H9 (cell line): Measurements from ENCODE around the gene PPP1CC. TPM values are rescaled to one million over a fixed set of nuclear protein-coding genes. Genes with fewer than 3 reads are reported as not detected.

Source experiments
- DNase-seq: peaks from one replicate; pipeline ENCODE4 v3.0.0-alpha.2; 2017
- H2AFZ ChIP-seq: one replicate; pipeline ENCODE4 v1.6.1; 2013; ENCODE audit warnings: mild to moderate bottlenecking, low read length, control low read depth, moderate library complexity
- H2AK5ac ChIP-seq: 2 replicates; pipeline ENCODE4 v1.6.1; 2013; ENCODE audit warnings: low read length, control low read depth, mixed read lengths; ENCODE audit not compliant: insufficient read length
- H2BK120ac ChIP-seq: one replicate; pipeline ENCODE4 v1.6.1; 2013; ENCODE audit warnings: low read depth, mild to moderate bottlenecking, low read length, control low read depth, inconsistent platforms; ENCODE audit not compliant: poor library complexity, severe bottlenecking
- H2BK12ac ChIP-seq: 2 replicates; pipeline ENCODE4 v1.6.1; 2013; ENCODE audit warnings: low read length, control low read depth, mixed read lengths, low read depth; ENCODE audit not compliant: insufficient read length
- H2BK15ac ChIP-seq: 2 replicates; pipeline ENCODE4 v1.6.1; 2013; ENCODE audit warnings: low read depth, low read length, control low read depth
- H2BK20ac ChIP-seq: one replicate; pipeline ENCODE4 v1.6.1; 2013; ENCODE audit warnings: low read depth, mild to moderate bottlenecking, low read length, control low read depth, inconsistent platforms; ENCODE audit not compliant: poor library complexity, severe bottlenecking
- H2BK5ac ChIP-seq: 2 replicates; pipeline ENCODE4 v1.6.1; 2013; ENCODE audit warnings: low read length, control low read depth, mixed read lengths; ENCODE audit not compliant: insufficient read length
- H3K14ac ChIP-seq: 2 replicates; pipeline ENCODE4 v1.6.1; 2013; ENCODE audit warnings: low read length, control low read depth; ENCODE audit not compliant: insufficient read depth
- H3K18ac ChIP-seq: 2 replicates; pipeline ENCODE4 v1.6.1; 2013; ENCODE audit warnings: low read depth, mild to moderate bottlenecking, mixed read lengths, low read length, control low read depth; ENCODE audit not compliant: insufficient read length
- H3K23ac ChIP-seq: 2 replicates; pipeline ENCODE4 v1.6.1; 2013; ENCODE audit warnings: low read length, control low read depth, mixed read lengths, low read depth; ENCODE audit not compliant: insufficient read length
- H3K23me2 ChIP-seq: 2 replicates; pipeline ENCODE4 v1.6.1; 2013; ENCODE audit warnings: low read depth, mild to moderate bottlenecking, mixed read lengths, low read length, control low read depth; ENCODE audit not compliant: insufficient read length, poor library complexity, severe bottlenecking
- H3K27ac ChIP-seq: 2 replicates; pipeline ENCODE4 v1.5.1; 2013; ENCODE audit warnings: low read length, control low read depth, mixed read lengths, low read depth; ENCODE audit not compliant: insufficient read length
- H3K27me3 ChIP-seq: 2 replicates; pipeline ENCODE4 v1.6.1; 2013; ENCODE audit warnings: low read length, control low read depth, inconsistent platforms; ENCODE audit not compliant: insufficient read depth
- H3K4ac ChIP-seq: 2 replicates; pipeline ENCODE4 v1.6.1; 2013; ENCODE audit warnings: low read depth, mild to moderate bottlenecking, control low read depth, inconsistent platforms, low read length, moderate library complexity
- H3K4me1 ChIP-seq: 2 replicates; pipeline ENCODE4 v1.6.1; 2013; ENCODE audit warnings: low read length, control low read depth, inconsistent platforms; ENCODE audit not compliant: insufficient read depth
- H3K4me2 ChIP-seq: 2 replicates; pipeline ENCODE4 v1.6.1; 2013; ENCODE audit warnings: low read length, control low read depth, mixed read lengths; ENCODE audit not compliant: insufficient read length, insufficient read depth
- H3K56ac ChIP-seq: 2 replicates; pipeline ENCODE4 v1.6.1; 2013; ENCODE audit warnings: low read depth, mild to moderate bottlenecking, mixed read lengths, low read length, control low read depth; ENCODE audit not compliant: insufficient read length
- H3K79me1 ChIP-seq: 2 replicates; pipeline ENCODE4 v1.6.1; 2013; ENCODE audit warnings: low read depth, mild to moderate bottlenecking, moderate library complexity, low read length, control low read depth, inconsistent platforms; ENCODE audit not compliant: insufficient read depth, poor library complexity, severe bottlenecking
- H3K79me2 ChIP-seq: 2 replicates; pipeline ENCODE4 v1.6.1; 2013; ENCODE audit warnings: low read length, control low read depth, inconsistent platforms; ENCODE audit not compliant: insufficient read depth
- H3K9ac ChIP-seq: 2 replicates; pipeline ENCODE4 v1.6.1; 2013; ENCODE audit warnings: low read length, control low read depth, mixed read lengths; ENCODE audit not compliant: insufficient read length; ENCODE audit errors: extremely low read depth
- H3K9me3 ChIP-seq: one replicate; pipeline ENCODE4 v1.6.1; 2013; ENCODE audit warnings: low read depth, low read length, inconsistent platforms; ENCODE audit not compliant: control insufficient read depth
- H3T11ph ChIP-seq: one replicate; pipeline ENCODE4 v1.6.1; 2013; ENCODE audit warnings: mild to moderate bottlenecking, low read length, control low read depth, inconsistent platforms
- H4K20me1 ChIP-seq: one replicate; pipeline ENCODE4 v1.6.1; 2013; ENCODE audit not compliant: control insufficient read depth, insufficient read length, insufficient read depth
- H4K5ac ChIP-seq: 2 replicates; pipeline ENCODE4 v1.6.1; 2013; ENCODE audit warnings: low read depth, mild to moderate bottlenecking, mixed read lengths, low read length, control low read depth; ENCODE audit not compliant: insufficient read length
- H4K8ac ChIP-seq: replicated peaks from 2 replicates; pipeline ENCODE4 v1.6.1; 2013; ENCODE audit warnings: low read length, control low read depth, mixed read lengths, low read depth; ENCODE audit not compliant: insufficient read length
- H4K91ac ChIP-seq: 2 replicates; pipeline ENCODE4 v1.6.1; 2013; ENCODE audit warnings: low read depth, mild to moderate bottlenecking, moderate library complexity, mixed read lengths, low read length, control low read depth; ENCODE audit not compliant: insufficient read length
- H3K27ac Mint-ChIP-seq, 3 experiments: 2 replicates in 2 of 3; 3 replicates in 1 of 3; pipeline ENCODE4 v1.8.0; 2020 to 2021; ENCODE audit warnings: mixed read lengths in 3 of 3, mild to moderate bottlenecking in 1 of 3, moderate library complexity in 1 of 3
- H3K27me3 Mint-ChIP-seq: 2 replicates; pipeline ENCODE4 v1.8.0; 2021; ENCODE audit warnings: low read depth, mild to moderate bottlenecking, moderate library complexity, mixed read lengths
- H3K36me3 Mint-ChIP-seq, 3 experiments: 2 replicates in 2 of 3; 3 replicates in 1 of 3; pipeline ENCODE4 v1.8.0; 2020 to 2021; ENCODE audit warnings: low read depth in 3 of 3, mixed read lengths in 3 of 3; ENCODE audit not compliant: insufficient read depth in 1 of 3
- H3K4me1 Mint-ChIP-seq, 2 experiments: 2 replicates each; pipeline ENCODE4 v1.8.0; 2020; ENCODE audit warnings: mixed read lengths in 2 of 2
- H3K4me3 Mint-ChIP-seq, 2 experiments: 2 replicates in 1 of 2; 3 replicates in 1 of 2; pipeline ENCODE4 v1.8.0; 2020 to 2021; ENCODE audit warnings: mild to moderate bottlenecking in 2 of 2, mixed read lengths in 2 of 2, moderate library complexity in 1 of 2
- H3K9me3 Mint-ChIP-seq, 2 experiments: 2 replicates in 1 of 2; 3 replicates in 1 of 2; pipeline ENCODE4 v1.8.0; 2020; ENCODE audit warnings: mild to moderate bottlenecking in 2 of 2, mixed read lengths in 2 of 2, moderate library complexity in 1 of 2
- CTCF ChIP-seq: fragments of 200-600 bp; sonication (generic); conservative IDR thresholded peaks from 3 replicates; pipeline ENCODE4 v1.8.0; 2021; ENCODE audit warnings: antibody characterized with exemption, mild to moderate bottlenecking
- WGBS: extraction: QIAGEN DNeasy Blood & Tissue Kit; methylation state at CpG from one replicate; pipeline ENCODE4 v1.1.7; 2013; ENCODE audit warnings: missing lambda C conversion rate, low lambda C conversion rate, mixed read lengths; ENCODE audit not compliant: insufficient read length; ENCODE audit errors: extremely low coverage; 5-methylcytosine and 5-hydroxymethylcytosine counted together
- total RNA-seq: library from RNA; stranded (reverse); gene quantifications from 2 replicates; pipeline ENCODE4 v1.2.1, GENCODE V29; 2021

PPP1CC gene
- total RNA-seq, 1 experiment from 2014 or later = 286 TPM

- H3K4me2 ChIP-seq = no peak overlapping the region
- no peak for DNase-seq
- no peak overlapping the region for H4K91ac ChIP-seq
- no peak overlapping the region for H3T11ph ChIP-seq
- no peak overlapping the region for H3K14ac ChIP-seq
- H2AFZ ChIP-seq = no peak overlapping the region
- H3K27ac ChIP-seq = no peak overlapping the region
- no peak overlapping the region for H2AK5ac ChIP-seq
- H3K36me3 Mint-ChIP-seq = no peaks in the 10 kb centered on the region
- H4K5ac ChIP-seq = no peak overlapping the region
- no peaks in the 10 kb centered on the region for H3K9me3 Mint-ChIP-seq
- no peak for TF ChIP-seq CTCF
- no peak overlapping the region for H2BK12ac ChIP-seq
- H3K9me3 ChIP-seq = no peaks in the 10 kb centered on the region
- peaks cover 7 to 27% of the 10 kb centered on the region in 2 experiments for H3K4me1 Mint-ChIP-seq
- no peaks in the 10 kb centered on the region for H3K27me3 ChIP-seq
- H3K18ac ChIP-seq = no peak overlapping the region
- no peak overlapping the region for H3K9ac ChIP-seq
- H3K23ac ChIP-seq = no peak overlapping the region
- no peak overlapping the region for H3K56ac ChIP-seq
- WGBS = no CpG with 5 or more reads among the region's 7 CpGs
- H4K8ac ChIP-seq = no peak overlapping the region
- H2BK120ac ChIP-seq = no peak overlapping the region
- no peak overlapping the region for H2BK15ac ChIP-seq
- no peaks in the 10 kb centered on the region for H4K20me1 ChIP-seq
- H3K4ac ChIP-seq = no peak overlapping the region
- H3K79me2 ChIP-seq = no peaks in the 10 kb centered on the region
- no peak overlapping the region for H2BK5ac ChIP-seq
- no peaks in the 10 kb centered on the region for H3K79me1 ChIP-seq
- H2BK20ac ChIP-seq = no peak overlapping the region
- no peak overlapping the region for H3K4me3 Mint-ChIP-seq
- H3K27me3 Mint-ChIP-seq = no peaks in the 10 kb centered on the region; the same call in 1 of the 2 replicates
- H3K4me1 ChIP-seq = no peaks in the 10 kb centered on the region
- H3K23me2 ChIP-seq = no peaks in the 10 kb centered on the region
- H3K27ac Mint-ChIP-seq = no peak overlapping the region
These were observed 43.3 kb upstream of the PPP1CC start for GRCh38 chr12:110786012-110786411.
